Tracheal epithelial cell (primary cell): ENCODE data around the gene ANKDD1A. TPM values are rescaled to one million over a fixed set of nuclear protein-coding genes. Genes with fewer than 3 reads are reported as not detected.

ENCODE experiments used
- total RNA-seq: library from RNA; depleted of rRNA; stranded (reverse); fragments of >200 nt; gene quantifications from 2 replicates; pipeline ENCODE4 v1.2.1, GENCODE V29; 2014

Gene ANKDD1A
- total RNA-seq, result 4.5 and 4.6 TPM in 2 replicates

DNA sequence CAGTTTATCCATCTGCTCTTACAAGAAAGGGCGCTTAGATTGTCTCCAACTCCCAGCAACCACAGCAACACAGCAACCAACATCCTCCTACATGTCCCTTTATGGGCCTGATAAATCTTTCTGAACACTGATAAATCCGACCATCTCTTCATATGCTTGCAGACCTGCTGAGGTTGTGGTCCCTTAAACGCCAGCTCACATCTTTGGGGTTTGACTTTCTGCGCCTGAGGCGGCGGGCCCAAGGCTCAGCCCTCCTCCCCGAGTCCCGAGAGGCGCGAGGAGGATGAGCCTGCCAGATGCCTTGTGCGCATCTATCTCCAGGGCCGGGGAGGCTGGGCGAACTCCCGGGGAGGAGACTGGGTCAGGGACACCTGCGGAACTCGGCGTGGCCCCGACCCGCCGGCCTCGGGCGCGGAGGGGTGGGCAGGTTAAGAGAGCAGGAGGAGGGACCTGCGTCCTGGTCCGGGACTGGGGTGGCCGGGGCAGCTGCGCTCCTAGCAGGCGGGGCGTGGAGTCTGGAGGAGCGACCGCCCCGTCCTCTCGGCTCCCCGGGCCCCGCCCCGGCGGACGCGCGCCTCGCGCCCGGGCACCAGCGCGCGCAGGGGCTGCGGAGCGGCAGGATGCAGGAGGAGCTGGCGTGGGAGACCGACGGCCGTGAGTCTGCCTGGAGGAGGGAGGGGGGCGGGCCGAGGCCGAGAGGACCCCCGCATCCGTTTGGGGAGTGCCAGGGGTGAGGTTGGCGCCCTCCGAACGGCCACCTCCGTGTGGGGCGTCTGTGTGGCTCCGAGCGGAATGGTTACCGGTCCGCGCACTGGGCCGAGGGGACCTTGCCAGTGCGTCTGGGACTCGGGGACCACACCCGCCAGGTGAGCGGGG lies at the start of gene ANKDD1A:
Gene ANKDD1A, plus strand, starts transcription at position 592 of the 876 bp plus-strand sequence. Its CDS starts 29 bp downstream, at position 621.

DNA sequence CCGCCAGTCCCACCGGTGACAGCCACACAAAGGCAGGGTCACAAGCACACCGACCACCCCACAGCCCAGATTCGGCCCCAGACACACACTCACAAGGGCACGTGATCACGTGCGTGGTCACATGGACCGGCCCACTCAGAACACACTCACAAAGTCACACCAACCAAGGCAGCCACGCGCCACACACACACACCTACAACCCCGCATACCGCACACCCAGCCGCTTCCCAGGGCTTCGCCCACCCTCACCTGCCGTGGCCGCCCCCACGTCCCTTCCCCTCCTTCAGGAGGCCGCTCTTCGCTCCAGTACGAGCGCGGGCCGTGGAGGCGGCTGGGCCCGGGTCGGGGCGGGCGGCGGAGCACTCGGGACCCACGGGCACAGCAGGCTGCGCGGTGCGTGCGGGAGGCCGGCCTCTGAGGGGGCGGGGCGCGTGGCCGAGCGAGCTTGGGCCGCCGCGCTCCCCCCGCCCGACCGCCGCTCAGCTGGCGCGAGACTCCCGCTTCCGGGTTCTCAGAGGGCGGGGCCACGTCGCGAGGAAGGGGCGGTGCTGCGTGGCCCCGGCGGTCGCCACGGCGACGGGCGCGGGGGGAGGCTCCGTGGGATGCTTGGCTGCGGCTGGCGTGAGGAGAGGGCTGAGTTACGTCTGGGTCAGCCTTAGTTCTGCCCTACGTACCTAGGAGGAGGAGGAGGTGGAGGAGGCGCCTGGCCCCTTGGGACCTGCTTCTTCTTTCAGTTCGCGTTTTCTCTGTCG lies 77.9 kb downstream of the ANKDD1A start, which contains the start of gene SPG21:
Gene SPG21, minus strand, starts transcription at position 499 of the 752 bp plus-strand sequence. CDS start 6,345 bp downstream, outside the sequence.

Other genes with a start within 250 kb of the ANKDD1A start
- gene RBPMS2, start 136.3 kb upstream of the ANKDD1A start, total RNA-seq, result not detected in 2 replicates
- 0.21 and 0.72 TPM in 2 replicates for gene PIF1, start 86.3 kb upstream of the ANKDD1A start, total RNA-seq
- 6.6 and 7.5 TPM in 2 replicates for gene PLEKHO2, start 70.0 kb upstream of the ANKDD1A start, total RNA-seq
- gene SPG21, start 78.0 kb downstream of the ANKDD1A start, total RNA-seq, result 95.4 and 99.3 TPM in 2 replicates
- 24.6 and 32.8 TPM in 2 replicates for gene MTFMT, start 117.7 kb downstream of the ANKDD1A start, total RNA-seq
- gene SLC51B, start 133.5 kb downstream of the ANKDD1A start, total RNA-seq, result not detected in 2 replicates
- not detected in 2 replicates for gene RASL12, start 156.1 kb downstream of the ANKDD1A start, total RNA-seq
- gene KBTBD13, start 164.8 kb downstream of the ANKDD1A start, total RNA-seq, result under 0.01 TPM in 1 of 2 replicates, not detected in the other
- gene UBAP1L, start 203.3 kb downstream of the ANKDD1A start, total RNA-seq, result 0.43 and 0.72 TPM in 2 replicates
- gene PDCD7, start 221.9 kb downstream of the ANKDD1A start, total RNA-seq, result 14.0 and 22.6 TPM in 2 replicates